ENCODE measurements around the gene SH3RF3. TPM values are rescaled to one million over a fixed set of nuclear protein-coding genes. Genes with fewer than 3 reads are reported as not detected.

The SH3RF3 gene
- total RNA-seq, 1 donor from 2014 or later, result 1.7 TPM

- TF ChIP-seq CTCF (IDR thresholded peaks at IDR 0.05; ENCODE audit: partially characterized antibody, unreplicated experiment), result no peak
- Mint-ChIP-seq H3K27ac (ENCODE audit: unreplicated experiment) (no peak overlapping the region), H3K4me1 (ENCODE audit: low read depth, unreplicated experiment) (peaks cover 15% of the 10 kb centered on the region), H3K9me3 (ENCODE audit: unreplicated experiment) (peaks cover 2% of the 10 kb centered on the region), H3K36me3 (ENCODE audit: unreplicated experiment) (no peaks in the 10 kb centered on the region), H3K4me3 (ENCODE audit: unreplicated experiment) (no peak overlapping the region), H3K27me3 (ENCODE audit: unreplicated experiment) (peaks cover 10% of the 10 kb centered on the region)
- no peak for DNase-seq
Observed at GRCh38 chr2:109455731-109456691, 327.0 kb downstream of the SH3RF3 start.

- H3K9me3 Mint-ChIP-seq (ENCODE audit: unreplicated experiment), result peaks cover 2% of the 10 kb centered on the region
- H3K4me1 Mint-ChIP-seq (ENCODE audit: low read depth, unreplicated experiment), result peaks cover 9% of the 10 kb centered on the region
- H3K27ac Mint-ChIP-seq (ENCODE audit: unreplicated experiment), result no peak overlapping the region
- peaks cover 10% of the 10 kb centered on the region for H3K27me3 Mint-ChIP-seq (ENCODE audit: unreplicated experiment)
- H3K36me3 Mint-ChIP-seq (ENCODE audit: unreplicated experiment), result no peaks in the 10 kb centered on the region
- no peak overlapping the region for H3K4me3 Mint-ChIP-seq (ENCODE audit: unreplicated experiment)
- DNase-seq, result no peak
- TF ChIP-seq CTCF (IDR thresholded peaks at IDR 0.05; ENCODE audit: partially characterized antibody, unreplicated experiment), result no peak
Observed at GRCh38 chr2:109456776-109457175, 327.8 kb downstream of the SH3RF3 start.

- H3K36me3 Mint-ChIP-seq (ENCODE audit: unreplicated experiment), result no peaks in the 10 kb centered on the region
- H3K4me3 Mint-ChIP-seq (ENCODE audit: unreplicated experiment), result no peak overlapping the region
- peaks cover 10% of the 10 kb centered on the region for H3K27me3 Mint-ChIP-seq (ENCODE audit: unreplicated experiment)
- peaks cover 4% of the 10 kb centered on the region for H3K4me1 Mint-ChIP-seq (ENCODE audit: low read depth, unreplicated experiment)
- H3K27ac Mint-ChIP-seq (ENCODE audit: unreplicated experiment), result no peak overlapping the region
- DNase-seq, result no peak
- H3K9me3 Mint-ChIP-seq (ENCODE audit: unreplicated experiment), result peaks cover 2% of the 10 kb centered on the region
- no peak for TF ChIP-seq CTCF (IDR thresholded peaks at IDR 0.05; ENCODE audit: partially characterized antibody, unreplicated experiment)
Observed at GRCh38 chr2:109457366-109457765, 328.4 kb downstream of the SH3RF3 start.

GRCh38 chr2:109457794-109458193 is 328.8 kb downstream of the SH3RF3 start:
- Mint-ChIP-seq H3K4me3 (ENCODE audit: unreplicated experiment) (no peak overlapping the region), H3K4me1 (ENCODE audit: low read depth, unreplicated experiment) (peaks cover 3% of the 10 kb centered on the region), H3K9me3 (ENCODE audit: unreplicated experiment) (peaks cover 2% of the 10 kb centered on the region), H3K27me3 (ENCODE audit: unreplicated experiment) (peaks cover 10% of the 10 kb centered on the region), H3K27ac (ENCODE audit: unreplicated experiment) (no peak overlapping the region), H3K36me3 (ENCODE audit: unreplicated experiment) (no peaks in the 10 kb centered on the region)
- TF ChIP-seq CTCF (IDR thresholded peaks at IDR 0.05; ENCODE audit: partially characterized antibody, unreplicated experiment), result no peak
- no peak for DNase-seq

DNA sequence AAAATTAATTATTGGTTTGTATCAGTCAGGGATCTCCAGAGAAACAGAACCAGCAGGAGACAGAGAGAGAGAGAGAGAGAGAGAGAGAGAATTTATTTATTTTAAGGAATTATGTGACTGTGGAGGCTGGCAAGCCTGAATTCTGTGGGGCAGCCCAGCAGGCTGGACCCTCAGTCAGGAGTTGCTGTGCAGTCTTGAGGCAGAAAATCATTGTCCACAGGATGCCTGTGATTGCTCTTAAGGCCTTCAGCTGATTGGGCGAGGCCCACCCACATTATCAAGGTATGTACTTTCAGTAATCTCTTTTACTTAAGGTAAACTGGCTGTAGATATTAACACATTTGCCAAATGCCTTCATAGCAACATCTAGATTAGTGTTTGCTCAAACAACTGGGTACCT is 329.5 kb downstream of the SH3RF3 start:
- TF ChIP-seq CTCF (IDR thresholded peaks at IDR 0.05; ENCODE audit: partially characterized antibody, unreplicated experiment), result no peak
- no peak for DNase-seq
- H3K27ac Mint-ChIP-seq (ENCODE audit: unreplicated experiment), result no peak overlapping the region
- H3K36me3 Mint-ChIP-seq (ENCODE audit: unreplicated experiment), result no peaks in the 10 kb centered on the region
- peaks cover 8% of the 10 kb centered on the region for H3K27me3 Mint-ChIP-seq (ENCODE audit: unreplicated experiment)
- no peak overlapping the region for H3K4me3 Mint-ChIP-seq (ENCODE audit: unreplicated experiment)
- peaks cover 1% of the 10 kb centered on the region for H3K4me1 Mint-ChIP-seq (ENCODE audit: low read depth, unreplicated experiment)
- peaks cover 2% of the 10 kb centered on the region for H3K9me3 Mint-ChIP-seq (ENCODE audit: unreplicated experiment)

Measured in glutamatergic neuron (in vitro differentiated cells).